NCI-H187 treated with DMSO at 0.1 percent for 48 hours (cell line): ENCODE measurements around the gene RASSF5.
A peak's percentile ranks its signal among the peaks of the same experiment; 100 is the strongest.
"Not testable (repeated sequence)": the region's sequence is repeated elsewhere in the genome, so short reads cannot be mapped to it uniquely, and the experiment has no call there.

Experiments
- DNase-seq: peaks from one replicate; lab custom pipeline; 2025; lab: John Stamatoyannopoulos, UW

Gene RASSF5

DNA sequence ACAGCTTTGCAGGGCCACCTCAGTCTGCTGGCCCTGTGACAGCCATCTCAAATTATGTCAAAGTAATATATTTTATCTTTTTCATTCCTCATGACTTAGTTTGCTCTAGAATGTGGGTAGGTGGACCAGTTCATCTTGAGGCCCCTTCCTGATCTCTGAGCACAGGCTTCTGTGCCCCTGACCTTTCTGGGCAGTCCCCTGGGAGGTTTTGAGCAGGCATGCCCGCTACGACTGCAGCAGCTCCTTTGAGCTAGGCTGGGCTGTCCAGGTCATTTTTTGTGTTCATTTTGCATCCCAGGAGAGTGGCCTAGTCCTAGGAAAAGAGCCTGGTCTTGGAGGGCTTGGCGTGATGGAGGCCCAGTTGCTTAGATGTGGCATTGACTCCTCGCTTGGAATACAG is 62.2 kb downstream of the RASSF5 start:
- no peak for DNase-seq

GRCh38 chr1:206570529-206570928 is 63.2 kb downstream of the RASSF5 start:
- no peak for DNase-seq

DNA sequence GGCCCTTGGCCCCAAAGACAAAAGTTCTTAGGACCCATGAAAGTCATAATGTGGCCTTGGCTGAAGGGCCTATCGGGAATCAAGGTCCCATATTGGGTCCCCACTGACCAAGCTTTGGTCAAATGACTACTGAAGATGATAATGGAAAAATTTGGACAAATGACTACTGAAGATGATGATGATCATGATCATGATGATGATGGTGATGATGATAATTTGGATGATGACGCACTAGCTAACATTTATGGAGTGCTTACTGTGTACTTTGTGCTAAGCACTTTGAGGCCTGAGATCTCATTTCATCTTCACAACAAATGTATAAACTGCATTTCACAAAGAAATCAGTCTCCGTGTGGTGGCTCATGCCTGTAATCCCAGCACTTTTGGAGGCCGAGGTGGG is 65.5 kb downstream of the RASSF5 start:
- no peak for DNase-seq

- DNase-seq: no peak
These were observed 66.0 kb downstream of the RASSF5 start for GRCh38 chr1:206573319-206573718.

DNA sequence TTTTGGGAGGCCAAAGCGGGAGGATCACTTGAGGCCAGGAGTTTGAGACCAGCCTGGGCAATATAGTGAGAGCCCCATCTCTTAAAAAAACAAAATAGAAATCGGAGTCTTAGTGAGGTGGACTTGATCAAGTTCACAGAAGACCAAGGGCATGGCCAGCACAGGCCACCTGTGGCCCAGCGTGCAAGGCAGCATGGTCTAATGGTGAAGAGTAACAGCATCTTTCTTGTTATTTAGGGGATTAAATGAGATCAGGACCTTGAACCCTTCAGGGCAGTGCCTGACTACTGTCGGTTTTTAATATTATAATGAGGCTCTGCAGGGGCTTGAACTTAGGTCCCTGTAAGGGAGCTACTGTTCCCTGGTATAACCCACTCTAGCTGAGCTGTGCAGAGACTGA is 66.4 kb downstream of the RASSF5 start:
- DNase-seq: no peak

DNA sequence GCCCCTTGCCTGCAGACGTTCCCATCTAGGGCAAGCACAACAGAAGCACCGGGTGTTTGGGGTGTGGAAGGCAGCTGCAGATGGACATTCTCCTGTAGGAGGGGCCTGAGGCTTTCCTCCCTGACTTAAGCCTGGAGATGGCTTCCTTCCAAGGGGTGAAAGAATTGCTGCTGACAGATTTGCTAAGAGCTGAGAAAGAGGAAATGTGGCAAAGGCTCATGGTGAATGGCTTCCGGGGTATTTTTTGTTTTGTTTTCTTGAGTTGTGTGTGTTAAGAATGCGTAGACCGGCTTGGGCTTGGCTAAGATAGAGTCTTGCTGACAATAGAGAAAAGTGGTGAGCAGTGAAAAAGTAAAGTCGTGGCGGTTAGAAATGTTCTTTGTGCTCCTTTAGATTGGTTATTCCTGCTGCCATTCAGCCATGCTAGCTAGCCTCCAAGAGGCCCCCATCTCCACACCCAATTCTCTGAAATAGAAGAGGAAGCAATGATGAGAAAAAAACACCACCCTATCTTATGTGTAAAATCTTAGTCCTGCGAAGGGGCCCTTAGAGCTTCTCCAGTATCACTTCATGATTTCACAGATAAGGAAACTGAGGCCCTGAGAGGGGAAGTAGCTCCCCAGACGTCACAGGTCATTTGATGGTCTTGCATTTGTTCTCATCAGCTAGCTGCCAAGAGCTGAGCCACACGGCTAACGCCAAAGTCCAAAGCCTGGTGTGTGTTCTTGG is 68.0 kb downstream of the RASSF5 start:
- DNase-seq: no peak

GRCh38 chr1:206575894-206576737 is 68.8 kb downstream of the RASSF5 start:
- no peak for DNase-seq

DNA sequence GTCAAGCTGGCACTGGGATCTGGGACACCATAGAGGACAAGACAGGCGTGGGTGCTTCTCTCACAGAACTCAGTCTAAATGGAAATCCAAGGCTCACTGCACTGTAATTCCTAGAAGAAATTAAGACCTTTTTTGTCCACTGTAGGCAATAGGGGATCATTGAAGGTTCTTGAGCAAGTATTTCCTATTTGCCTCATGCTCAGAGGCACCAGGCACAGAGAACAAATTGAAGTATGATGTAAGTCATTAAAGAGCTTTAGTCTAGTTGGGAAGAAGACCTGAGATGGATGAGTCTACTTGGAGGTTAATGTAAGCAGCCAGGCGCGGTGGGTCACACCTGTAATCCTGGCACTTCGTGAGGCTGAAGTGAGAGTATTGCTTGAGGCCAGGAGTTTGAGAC is 70.3 kb downstream of the RASSF5 start:
- no peak for DNase-seq

DNA sequence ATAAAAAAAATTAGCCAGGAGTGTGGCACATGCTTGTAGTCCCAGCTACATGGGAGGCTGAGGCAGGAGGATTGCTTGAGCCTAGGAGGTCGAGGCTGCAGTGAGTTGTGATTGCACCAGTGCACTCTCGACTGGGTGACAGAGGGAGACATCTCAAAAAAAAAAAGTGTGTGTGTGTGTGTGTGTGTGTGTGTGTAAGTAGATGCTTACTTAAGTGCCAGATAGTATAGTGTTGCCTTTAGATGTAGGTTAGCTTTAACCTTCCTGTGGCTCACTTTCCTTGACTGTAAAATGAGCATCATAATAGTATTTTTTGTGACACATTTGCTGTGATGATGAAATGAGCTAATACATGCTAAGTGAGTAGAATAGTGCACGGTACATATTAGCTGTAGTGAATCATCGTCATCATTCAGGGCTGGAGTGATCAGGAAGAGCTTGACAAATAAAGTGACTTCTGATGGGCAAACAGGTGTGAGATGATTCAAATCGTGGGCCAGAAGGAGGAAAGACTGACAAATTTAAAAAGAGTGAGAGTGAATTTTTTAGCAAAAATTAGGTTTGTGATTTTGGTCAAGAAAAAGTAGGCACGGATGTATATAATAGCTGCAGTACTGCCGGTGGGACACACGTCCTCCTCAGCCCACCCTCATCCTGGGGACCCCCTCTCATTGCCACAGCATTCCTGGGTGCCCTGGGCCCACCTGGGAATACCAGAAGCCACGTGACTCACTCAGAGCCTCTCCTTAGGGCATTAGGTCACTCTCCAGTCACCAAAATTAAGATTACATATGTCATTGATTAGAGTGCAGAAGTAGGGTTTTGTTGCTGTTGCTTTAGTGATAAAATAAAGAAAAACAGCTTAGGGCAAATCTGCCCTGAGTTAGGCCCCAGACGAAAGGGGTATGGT is 71.0 kb downstream of the RASSF5 start:
- no peak for DNase-seq

GRCh38 chr1:206578978-206579374 is 71.6 kb downstream of the RASSF5 start:
- no peak for DNase-seq

GRCh38 chr1:206579747-206580437 is 72.6 kb downstream of the RASSF5 start:
- DNase-seq: no peak

GRCh38 chr1:206580438-206581113 is 73.2 kb downstream of the RASSF5 start:
- no peak for DNase-seq

DNA sequence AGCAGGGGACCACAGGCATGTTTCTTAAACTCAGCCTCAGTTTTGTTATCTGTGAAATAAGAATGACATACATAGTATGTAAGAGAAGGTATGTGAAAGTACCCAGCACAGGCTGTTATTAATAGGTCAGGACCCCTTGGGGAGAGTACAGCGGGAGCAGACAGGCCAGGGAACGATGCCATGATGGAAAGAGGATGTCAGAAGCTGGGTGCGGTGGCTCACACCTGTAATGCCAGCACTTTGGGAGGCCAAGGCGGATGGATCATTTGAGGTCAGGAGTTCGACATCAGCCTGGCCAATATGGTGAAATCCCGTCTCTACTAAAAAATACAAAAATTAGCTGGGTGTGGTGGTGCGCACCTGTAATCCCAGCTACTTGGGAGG is 73.8 kb downstream of the RASSF5 start:
- DNase-seq: not testable (repeated sequence)

DNA sequence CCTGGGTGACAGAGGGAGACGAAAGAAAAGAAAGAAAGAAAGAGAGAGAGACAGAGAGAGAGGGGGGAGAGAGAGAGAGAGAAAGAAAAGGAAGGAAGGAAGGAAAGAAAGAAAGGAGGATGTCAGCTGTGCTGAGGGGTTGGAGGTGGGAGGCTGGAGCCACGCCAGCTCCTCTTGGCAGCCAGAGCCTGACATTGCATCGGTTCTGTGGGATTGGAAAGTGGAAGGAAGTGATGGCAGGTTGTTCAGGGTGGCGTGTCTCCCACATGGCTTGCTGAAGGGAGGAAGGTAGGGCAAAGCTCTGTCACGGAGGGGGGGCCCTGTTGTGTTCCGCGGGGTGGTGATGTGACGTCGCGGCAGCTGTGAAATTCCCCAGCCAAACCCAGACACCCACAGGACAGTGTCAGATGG is 74.2 kb downstream of the RASSF5 start:
- no peak for DNase-seq

- no peak for DNase-seq
These were observed 75.2 kb downstream of the RASSF5 start for GRCh38 chr1:206582537-206582936.

- no peak for DNase-seq
These were observed 75.8 kb downstream of the RASSF5 start for GRCh38 chr1:206582971-206583706.

DNA sequence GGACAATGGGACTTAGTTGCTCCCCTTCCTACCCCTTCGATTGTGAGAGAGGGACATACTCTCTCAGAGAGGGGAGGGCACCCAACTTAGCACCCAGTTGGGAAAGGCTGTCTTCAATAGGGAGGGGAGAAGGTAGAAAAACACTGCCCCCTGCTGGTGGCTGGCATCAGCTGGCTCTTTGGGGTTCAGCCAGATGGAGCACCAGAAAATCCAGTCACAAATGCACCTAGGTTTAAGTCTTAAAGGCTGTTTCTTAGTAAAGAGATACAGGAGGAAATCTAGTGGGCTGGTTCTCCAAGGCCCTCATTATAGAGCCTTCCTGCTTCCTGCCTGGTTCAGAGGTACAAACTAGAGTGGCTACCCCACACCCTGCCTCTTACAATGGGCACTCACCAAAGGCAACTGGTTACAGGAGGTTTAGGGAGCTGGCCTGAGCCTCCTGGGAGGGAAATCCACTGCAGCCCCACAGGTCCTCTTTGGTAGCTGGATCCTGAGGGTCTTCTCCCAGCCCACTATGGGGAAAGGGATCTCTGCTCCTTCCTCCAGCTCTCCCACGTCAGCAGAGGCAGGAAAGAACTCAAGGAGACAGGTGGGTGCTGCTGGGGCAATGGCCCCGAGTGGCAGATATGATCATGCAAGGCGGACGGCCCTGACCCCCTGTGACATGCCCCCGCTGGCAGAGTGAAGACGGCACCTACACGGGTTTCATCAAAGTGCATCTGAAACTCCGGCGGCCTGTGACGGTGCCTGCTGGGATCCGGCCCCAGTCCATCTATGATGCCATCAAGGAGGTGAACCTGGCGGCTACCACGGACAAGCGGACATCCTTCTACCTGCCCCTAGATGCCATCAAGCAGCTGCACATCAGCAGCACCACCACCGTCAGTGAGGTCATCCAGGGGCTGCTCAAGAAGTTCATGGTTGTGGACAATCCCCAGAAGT is 76.6 kb downstream of the RASSF5 start:
- peak; percentile 77 for DNase-seq

DNA sequence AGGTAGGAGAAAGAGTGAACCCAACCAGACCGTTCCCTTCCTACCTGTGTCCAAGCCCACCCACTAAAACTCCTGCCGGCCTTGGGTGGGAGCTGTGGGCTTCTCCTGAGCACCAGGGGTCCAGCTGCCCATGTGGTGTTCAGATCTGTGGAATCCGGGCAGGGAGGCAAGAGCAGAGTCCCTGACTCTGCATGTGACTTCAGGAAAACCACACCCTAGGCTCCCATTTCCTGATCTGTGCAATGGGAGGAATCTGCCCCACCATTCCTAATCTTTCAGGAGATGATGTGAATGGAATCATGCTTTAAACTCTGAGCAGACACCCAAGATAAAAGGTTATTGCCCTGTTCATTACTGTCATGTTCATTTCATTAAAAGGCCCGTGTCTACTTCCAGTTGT is 77.4 kb downstream of the RASSF5 start:
- no peak for DNase-seq
